Measurements from ENCODE around the gene ABL2.

DNA sequence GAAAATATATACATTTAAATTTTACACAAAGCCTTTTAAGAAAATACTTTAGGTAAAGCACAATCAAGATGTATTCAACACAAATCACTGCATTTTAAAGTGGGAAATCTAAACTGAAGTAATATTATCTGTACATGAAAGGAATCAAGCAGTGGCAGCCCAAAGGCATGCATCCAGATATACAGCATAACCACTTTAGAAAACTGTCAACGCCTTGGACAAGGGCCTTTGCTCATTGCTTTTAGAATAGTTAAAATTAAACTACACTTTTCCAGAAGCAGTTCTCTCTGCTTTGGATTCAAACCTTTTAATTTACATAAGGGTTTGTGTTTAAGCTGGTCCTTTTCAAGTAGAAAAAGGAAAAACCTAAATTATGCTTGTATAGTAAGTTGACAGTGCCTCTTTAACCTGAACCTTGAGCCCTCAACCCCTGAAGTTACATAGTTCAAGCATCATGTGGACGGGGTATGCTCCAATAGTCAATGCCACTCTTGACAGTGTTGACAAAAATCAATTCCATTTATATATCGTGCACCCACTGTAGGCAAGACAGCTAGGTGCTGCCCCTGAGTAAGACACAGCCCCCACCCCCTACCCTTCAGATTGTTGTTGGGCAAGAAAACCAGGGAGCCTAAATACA is 124.7 kb downstream of the ABL2 start:
- no peak for TF ChIP-seq CTCF (IDR thresholded peaks at IDR 0.05; ENCODE audit: extremely low read depth in 1 of 2, insufficient read depth in 1 of 2, low read depth in 1 of 2, low read length in 2 of 2)
- no peak for TF ChIP-seq POLR2AphosphoS5 (IDR thresholded peaks at IDR 0.05; ENCODE audit: insufficient read depth, low read depth, low read length)

Data from endothelial cell of umbilical vein (primary cell).